RWPE2 (cell line): ENCODE data around the gene MCCC1.

ENCODE experiments used
- ATAC-seq: fragments of 200-7000 bp; cut with Tn5 transposase; 3 replicates; pipeline ENCODE4 v1.9.1; 2021; ENCODE audit warnings: low read depth
- DNase-seq: peaks from one replicate; pipeline ENCODE4 v3.0.0-alpha.2; 2020; ENCODE audit warnings: low spot score
- H3K27ac ChIP-seq: fragments of 450-650 bp; 2 replicates; pipeline ENCODE4 v1.5.1; 2017; ENCODE audit warnings: mild to moderate bottlenecking; ENCODE audit not compliant: poor library complexity, severe bottlenecking
- H3K27me3 ChIP-seq: fragments of 250-450 bp; sonication (Bioruptor Pico); 2 replicates; pipeline ENCODE4 v1.5.1; 2021; ENCODE audit warnings: mild to moderate bottlenecking, moderate library complexity; ENCODE audit not compliant: insufficient read depth, poor library complexity, severe bottlenecking
- H3K36me3 ChIP-seq: fragments of 250-450 bp; sonication (Bioruptor Pico); 2 replicates; pipeline ENCODE4 v1.5.1; 2020; ENCODE audit warnings: low read depth, mild to moderate bottlenecking, moderate library complexity
- H3K4me1 ChIP-seq: fragments of 250-450 bp; sonication (Bioruptor Pico); 2 replicates; pipeline ENCODE4 v1.5.1; 2021; ENCODE audit warnings: mild to moderate bottlenecking, moderate library complexity; ENCODE audit not compliant: insufficient read depth, poor library complexity, severe bottlenecking
- H3K4me3 ChIP-seq: fragments of 250-450 bp; sonication (Bioruptor Pico); 2 replicates; pipeline ENCODE4 v1.5.1; 2021; ENCODE audit warnings: mild to moderate bottlenecking, moderate library complexity; ENCODE audit not compliant: severe bottlenecking
- H3K9me3 ChIP-seq: fragments of 250-450 bp; sonication (Bioruptor Pico); 2 replicates; pipeline ENCODE4 v1.5.1; 2021; ENCODE audit warnings: mild to moderate bottlenecking, moderate library complexity; ENCODE audit not compliant: severe bottlenecking
- TF ChIP-seq, protein P1 (sequence below): fragments of 450-650 bp; IDR thresholded peaks from one replicate; pipeline ENCODE4 v1.5.1; 2017; ENCODE audit warnings: mild to moderate bottlenecking, moderate library complexity; ENCODE audit not compliant: poor library complexity, severe bottlenecking

The MCCC1 gene

DNA sequence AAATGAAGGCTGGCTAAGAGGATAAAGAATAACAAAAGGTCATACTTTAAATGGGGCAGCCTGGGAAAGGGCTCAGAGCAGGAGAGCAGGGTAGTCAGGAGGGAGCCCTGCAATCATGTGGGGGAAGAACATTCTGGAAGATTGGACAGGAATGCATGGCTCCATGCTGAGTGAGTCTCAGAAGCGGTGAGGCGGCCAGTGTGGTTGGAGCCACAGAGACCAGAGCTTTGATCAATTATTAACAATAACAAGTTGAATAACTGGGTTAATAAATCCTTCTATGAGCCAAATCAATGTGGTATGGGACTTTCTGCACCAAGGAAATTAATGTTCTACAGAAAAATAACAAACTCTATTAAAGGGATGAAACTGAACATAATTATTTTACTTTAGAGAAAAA lies 61.1 kb downstream of the MCCC1 start:
- no peak for ATAC-seq
- H3K36me3 ChIP-seq: peaks cover 26% of the 10 kb centered on the region
- H3K27ac ChIP-seq: no peak overlapping the region
- DNase-seq: no peak
- H3K27me3 ChIP-seq: no peaks in the 10 kb centered on the region
- TF ChIP-seq, protein P1, sequence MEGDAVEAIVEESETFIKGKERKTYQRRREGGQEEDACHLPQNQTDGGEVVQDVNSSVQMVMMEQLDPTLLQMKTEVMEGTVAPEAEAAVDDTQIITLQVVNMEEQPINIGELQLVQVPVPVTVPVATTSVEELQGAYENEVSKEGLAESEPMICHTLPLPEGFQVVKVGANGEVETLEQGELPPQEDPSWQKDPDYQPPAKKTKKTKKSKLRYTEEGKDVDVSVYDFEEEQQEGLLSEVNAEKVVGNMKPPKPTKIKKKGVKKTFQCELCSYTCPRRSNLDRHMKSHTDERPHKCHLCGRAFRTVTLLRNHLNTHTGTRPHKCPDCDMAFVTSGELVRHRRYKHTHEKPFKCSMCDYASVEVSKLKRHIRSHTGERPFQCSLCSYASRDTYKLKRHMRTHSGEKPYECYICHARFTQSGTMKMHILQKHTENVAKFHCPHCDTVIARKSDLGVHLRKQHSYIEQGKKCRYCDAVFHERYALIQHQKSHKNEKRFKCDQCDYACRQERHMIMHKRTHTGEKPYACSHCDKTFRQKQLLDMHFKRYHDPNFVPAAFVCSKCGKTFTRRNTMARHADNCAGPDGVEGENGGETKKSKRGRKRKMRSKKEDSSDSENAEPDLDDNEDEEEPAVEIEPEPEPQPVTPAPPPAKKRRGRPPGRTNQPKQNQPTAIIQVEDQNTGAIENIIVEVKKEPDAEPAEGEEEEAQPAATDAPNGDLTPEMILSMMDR: no peak
- no peak overlapping the region for H3K4me3 ChIP-seq
- H3K9me3 ChIP-seq: no peaks in the 10 kb centered on the region
- H3K4me1 ChIP-seq: no peaks in the 10 kb centered on the region

DNA sequence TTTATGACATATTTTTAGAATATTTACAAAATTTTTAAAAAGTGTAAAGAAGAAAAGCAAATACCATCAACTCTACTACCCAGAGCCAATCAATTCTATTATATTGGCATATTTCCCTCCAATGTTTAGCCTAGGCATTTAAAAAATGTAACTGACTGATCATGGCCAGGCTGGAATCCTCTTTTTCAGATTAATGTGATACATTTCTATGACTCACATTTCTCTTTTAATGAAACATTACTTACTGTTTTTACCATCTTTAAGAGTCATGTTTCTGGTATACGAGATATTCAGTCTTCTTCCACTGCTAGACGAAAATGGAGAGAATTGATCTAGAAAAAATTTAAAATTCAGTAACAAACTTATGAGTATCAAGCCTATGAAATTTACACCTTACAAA lies 65.5 kb downstream of the MCCC1 start:
- peaks cover 18% of the 10 kb centered on the region; the same call in 1 of the 2 replicates for H3K36me3 ChIP-seq
- TF ChIP-seq, protein P1: no peak
- DNase-seq (no peak), ATAC-seq (no peak)
- no peaks in the 10 kb centered on the region for H3K4me1 ChIP-seq
- H3K27me3 ChIP-seq: no peaks in the 10 kb centered on the region
- H3K27ac ChIP-seq: no peak overlapping the region
- H3K9me3 ChIP-seq: no peaks in the 10 kb centered on the region
- no peak overlapping the region for H3K4me3 ChIP-seq

DNA sequence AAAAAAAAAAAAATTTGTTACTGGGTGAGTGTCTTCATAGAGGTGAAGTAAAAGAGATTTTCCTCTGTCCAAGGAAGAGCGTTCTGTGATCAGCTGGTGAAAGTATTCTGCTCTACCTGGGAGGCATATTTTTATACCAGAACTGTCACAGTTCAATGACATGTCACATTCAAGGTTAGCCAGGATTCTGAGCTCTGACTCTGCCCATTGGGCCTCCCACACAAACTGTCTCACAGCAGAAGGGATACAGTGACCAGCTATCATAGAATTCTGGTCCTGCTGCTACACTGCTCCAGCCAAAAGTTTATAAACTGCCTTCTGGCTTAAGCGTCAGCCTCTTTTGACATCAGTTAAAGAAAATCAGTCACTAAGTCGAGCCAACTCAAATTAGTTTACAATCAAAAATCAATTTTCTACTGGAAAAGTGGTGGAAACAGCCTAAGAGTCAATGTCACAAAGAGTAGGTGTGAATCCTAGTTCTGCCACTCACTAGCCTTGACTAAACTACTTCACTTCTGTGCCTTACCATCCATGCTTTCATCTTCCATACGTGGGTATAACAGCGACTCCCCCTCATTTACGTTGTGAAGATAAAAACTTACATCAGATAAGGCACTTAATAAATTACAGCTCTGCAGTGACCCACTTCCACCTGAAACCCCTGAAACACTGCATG lies 66.3 kb downstream of the MCCC1 start:
- no peak overlapping the region for H3K27ac ChIP-seq
- DNase-seq: no peak
- H3K36me3 ChIP-seq: peaks cover 18% of the 10 kb centered on the region; the same call in 1 of the 2 replicates
- ATAC-seq: no peak
- H3K4me1 ChIP-seq: no peaks in the 10 kb centered on the region
- no peaks in the 10 kb centered on the region for H3K27me3 ChIP-seq
- H3K9me3 ChIP-seq: no peaks in the 10 kb centered on the region
- no peak overlapping the region for H3K4me3 ChIP-seq
- TF ChIP-seq, protein P1: no peak

DNA sequence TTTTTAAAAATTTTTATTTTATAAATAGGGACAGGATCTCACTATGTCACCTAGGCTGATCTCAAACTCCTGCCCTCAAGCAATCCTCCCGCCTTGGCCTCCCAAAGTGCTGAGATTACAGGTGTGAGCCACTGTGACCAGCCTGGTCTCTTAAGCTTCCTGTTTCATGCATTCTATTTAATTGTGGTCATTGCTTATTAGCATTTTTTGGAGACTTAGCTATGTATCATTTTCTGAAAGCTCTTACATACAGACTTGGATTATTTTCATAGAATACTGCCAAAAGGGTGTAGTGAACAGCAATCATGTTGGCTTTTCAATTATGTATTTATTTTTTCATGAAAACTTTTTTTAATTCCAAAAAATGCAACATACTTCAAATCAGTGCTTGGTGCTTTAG lies 67.5 kb downstream of the MCCC1 start:
- no peaks in the 10 kb centered on the region for H3K27me3 ChIP-seq
- H3K4me3 ChIP-seq: no peak overlapping the region
- H3K36me3 ChIP-seq: peaks cover 13% of the 10 kb centered on the region; the same call in 1 of the 2 replicates
- H3K9me3 ChIP-seq: no peaks in the 10 kb centered on the region
- ATAC-seq (no peak), DNase-seq (no peak)
- H3K4me1 ChIP-seq: no peaks in the 10 kb centered on the region
- TF ChIP-seq, protein P1: no peak
- H3K27ac ChIP-seq: no peak overlapping the region

DNA sequence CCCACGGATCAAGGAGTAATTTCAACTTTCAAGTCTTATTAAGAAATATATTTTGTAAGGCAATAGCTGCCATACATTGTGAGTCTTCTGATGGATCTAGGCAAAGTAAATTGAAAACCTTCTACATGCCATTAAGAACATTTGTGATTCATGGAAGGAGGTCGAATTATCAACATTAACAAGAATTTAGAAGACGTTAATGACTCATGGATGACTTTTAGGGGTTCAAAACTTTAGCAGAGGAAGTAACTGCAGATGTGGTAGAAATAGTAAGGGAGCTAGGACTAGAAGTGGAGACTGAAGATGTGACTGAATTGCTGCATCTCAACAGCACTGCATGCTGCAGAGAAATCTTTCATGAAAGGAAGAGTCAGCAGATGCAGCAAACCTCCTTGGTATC lies 70.9 kb downstream of the MCCC1 start:
- no peak for DNase-seq
- 0 out of 2 replicates have a peak, but pooled peaks cover 4% of the 10 kb centered on the region for H3K36me3 ChIP-seq

More for the DNA sequence above, 70.9 kb downstream of the MCCC1 start:
- ATAC-seq: no peak
- Histone ChIP-seq H3K4me3 (no peak overlapping the region), H3K27ac (no peak overlapping the region), H3K4me1 (no peaks in the 10 kb centered on the region), H3K27me3 (no peaks in the 10 kb centered on the region), H3K9me3 (no peaks in the 10 kb centered on the region)
- TF ChIP-seq, protein P1: no peak
